CD14-positive monocyte (primary cell): ENCODE data around the gene CGAS. TPM values are rescaled to one million over a fixed set of nuclear protein-coding genes. Genes with fewer than 3 reads are reported as not detected.

Experiments used
- DNase-seq, 3 donors: peaks; one replicate each; pipeline ENCODE4 v3.0.0-alpha.2; 2011 to 2022
- H2AFZ ChIP-seq: 2 replicates; pipeline ENCODE4 v1.6.0; 2012; ENCODE audit warnings: mild to moderate bottlenecking, low read depth, low read length, inconsistent platforms; ENCODE audit not compliant: insufficient read depth, poor library complexity, severe bottlenecking
- H3K27ac ChIP-seq, 2 donors: 1 replicate in 1 of 2; 2 replicates in 1 of 2; pipeline ENCODE4 v1.5.1; 2012 to 2013; ENCODE audit warnings: low read length in 2 of 2, control low read depth in 1 of 2, inconsistent platforms in 1 of 2, low read depth in 1 of 2, mild to moderate bottlenecking in 1 of 2
- H3K27me3 ChIP-seq, 2 donors: one replicate each; pipeline versions ENCODE4 v1.6.0 to v1.6.1; 2011 to 2013; ENCODE audit warnings: low read length in 2 of 2; ENCODE audit not compliant: control insufficient read depth in 2 of 2, insufficient read depth in 2 of 2
- H3K36me3 ChIP-seq, 2 donors: replicated peaks in 1 of 2; 1 replicate in 1 of 2; 2 replicates in 1 of 2; pipeline versions ENCODE4 v1.5.1 to v1.6.1; 2012 to 2013; ENCODE audit warnings: low read length in 2 of 2, control low read depth in 1 of 2, inconsistent platforms in 1 of 2, mild to moderate bottlenecking in 1 of 2; ENCODE audit not compliant: insufficient read depth in 2 of 2, control insufficient read depth in 1 of 2
- H3K4me1 ChIP-seq, 2 donors: 1 replicate in 1 of 2; 2 replicates in 1 of 2; pipeline versions ENCODE4 v1.5.1 to v1.6.1; 2012 to 2013; ENCODE audit warnings: low read length in 2 of 2, control low read depth in 1 of 2, inconsistent platforms in 1 of 2, mild to moderate bottlenecking in 1 of 2, moderate library complexity in 1 of 2; ENCODE audit not compliant: insufficient read depth in 2 of 2, control insufficient read depth in 1 of 2
- H3K4me2 ChIP-seq: replicated peaks from 2 replicates; pipeline ENCODE3; 2012; ENCODE audit warnings: low read length, moderate library complexity, mild to moderate bottlenecking; ENCODE audit not compliant: poor library complexity, severe bottlenecking; ENCODE audit errors: extremely low read depth
- H3K4me3 ChIP-seq, 3 experiments: fragments of 200-600 bp in 1 of 3; sonication (generic) in 1 of 3; replicated peaks in 1 of 3; 1 replicate in 2 of 3; 2 replicates in 1 of 3; pipeline ENCODE4 v1.5.1; 2011 to 2013; ENCODE audit warnings: low read length in 3 of 3, mild to moderate bottlenecking in 3 of 3, control low read depth in 2 of 3, low read depth in 2 of 3, inconsistent platforms in 1 of 3, moderate library complexity in 1 of 3
- H3K79me2 ChIP-seq: 2 replicates; pipeline ENCODE4 v1.6.0; 2012; ENCODE audit warnings: mild to moderate bottlenecking, control low read depth, inconsistent platforms, low read length, moderate library complexity; ENCODE audit not compliant: insufficient read depth
- H3K9ac ChIP-seq: 2 replicates; pipeline ENCODE4 v1.6.0; 2017; ENCODE audit warnings: low read length, mild to moderate bottlenecking; ENCODE audit not compliant: insufficient read depth, poor library complexity, severe bottlenecking
- H3K9me3 ChIP-seq, 2 donors: replicated peaks in 1 of 2; 1 replicate in 1 of 2; 2 replicates in 1 of 2; pipeline versions ENCODE4 v1.5.1 to v1.6.1; 2012 to 2013; ENCODE audit warnings: low read length in 2 of 2, control low read depth in 1 of 2; ENCODE audit not compliant: control insufficient read depth in 1 of 2, insufficient read depth in 1 of 2
- H4K20me1 ChIP-seq: 2 replicates; pipeline ENCODE4 v1.6.0; 2012; ENCODE audit warnings: mild to moderate bottlenecking, low read length, control low read depth, moderate library complexity; ENCODE audit not compliant: insufficient read depth
- H3K27ac Mint-ChIP-seq, 7 donors: one replicate each; pipeline ENCODE4 v1.8.0; 2020; ENCODE audit warnings: mild to moderate bottlenecking in 7 of 7, mixed read lengths in 7 of 7, moderate library complexity in 6 of 7, inconsistent platforms in 2 of 7
- H3K27me3 Mint-ChIP-seq, 3 donors: one replicate each; pipeline ENCODE4 v1.8.0; 2021 to 2022; ENCODE audit warnings: low read depth in 3 of 3, mild to moderate bottlenecking in 3 of 3, mixed read lengths in 3 of 3, moderate library complexity in 3 of 3, inconsistent platforms in 1 of 3
- H3K36me3 Mint-ChIP-seq, 2 donors: one replicate each; pipeline ENCODE4 v1.8.0; 2020; ENCODE audit warnings: mixed read lengths in 2 of 2, inconsistent platforms in 1 of 2, mild to moderate bottlenecking in 1 of 2
- H3K4me1 Mint-ChIP-seq: one replicate; pipeline ENCODE4 v1.8.0; 2020; ENCODE audit warnings: mild to moderate bottlenecking, mixed read lengths
- H3K4me3 Mint-ChIP-seq, 2 donors: one replicate each; pipeline ENCODE4 v1.8.0; 2020; ENCODE audit warnings: mild to moderate bottlenecking in 2 of 2, mixed read lengths in 2 of 2, moderate library complexity in 1 of 2
- H3K9me3 Mint-ChIP-seq, 7 donors: one replicate each; pipeline ENCODE4 v1.8.0; 2020 to 2022; ENCODE audit warnings: mixed read lengths in 7 of 7, mild to moderate bottlenecking in 6 of 7, moderate library complexity in 6 of 7, inconsistent platforms in 2 of 7
- WGBS: methylation state at CpG from one replicate; pipeline ENCODE4 v1.1.5; 2013; ENCODE audit warnings: missing lambda C conversion rate; ENCODE audit not compliant: insufficient coverage; 5-methylcytosine and 5-hydroxymethylcytosine counted together
- intact Hi-C, 2 donors: fragments of 100-400 bp; cut with micrococcal nuclease; formaldehyde crosslinking; loops; one replicate each; pipeline versions ENCODE4 v1.15.0 to v1.15.1; 2023
- polyA minus RNA-seq: library from RNA; depleted of rRNA, polyadenylated mRNA; stranded (reverse); fragments of >200 nt; gene quantifications from 2 replicates; pipeline ENCODE4 v1.2.3, GENCODE V29; 2012
- polyA plus RNA-seq, 3 donors: library from polyadenylated mRNA; depleted of rRNA in 1 of 3; unstranded in 2 of 3; stranded (reverse) in 1 of 3; fragments of 300-500 nt in 2 of 3; fragments of >200 nt in 1 of 3; fragmentation: Illumina TruSeq in 2 of 3; gene quantifications; 1 replicate in 2 of 3; 2 replicates in 1 of 3; pipeline ENCODE4 v1.2.3, GENCODE V29; 2012 to 2021
- total RNA-seq, 12 experiments: library from RNA in 1 of 12; stranded (reverse) in 1 of 12; fragments of 120-200 nt in 1 of 12; gene quantifications; one replicate each; pipeline ENCODE4 v1.2.4 and lab custom pipeline; 2013 to 2026; ENCODE audit warnings: mixed read lengths in 6 of 12, inconsistent platforms in 1 of 12
- TF ChIP-seq, protein P1 (sequence below): fragments of 200-600 bp; IDR thresholded peaks from one replicate; pipeline ENCODE4 v1.8.0; 2022; ENCODE audit warnings: antibody characterized with exemption, mild to moderate bottlenecking

CGAS gene
- 36.6 TPM for total RNA-seq (2013)
- polyA plus RNA-seq: 10 to 100 TPM in 1 of 3 donors, 1 to 10 TPM in 2; 4.9 to 13.9 (median 6.7) TPM
- 12.5 and 23.5 TPM in 2 replicates for polyA minus RNA-seq
- 34.0 to 112 (median 57.5) reads per million in 11 experiments for total RNA-seq (lab: John Stamatoyannopoulos, UW)

DNA sequence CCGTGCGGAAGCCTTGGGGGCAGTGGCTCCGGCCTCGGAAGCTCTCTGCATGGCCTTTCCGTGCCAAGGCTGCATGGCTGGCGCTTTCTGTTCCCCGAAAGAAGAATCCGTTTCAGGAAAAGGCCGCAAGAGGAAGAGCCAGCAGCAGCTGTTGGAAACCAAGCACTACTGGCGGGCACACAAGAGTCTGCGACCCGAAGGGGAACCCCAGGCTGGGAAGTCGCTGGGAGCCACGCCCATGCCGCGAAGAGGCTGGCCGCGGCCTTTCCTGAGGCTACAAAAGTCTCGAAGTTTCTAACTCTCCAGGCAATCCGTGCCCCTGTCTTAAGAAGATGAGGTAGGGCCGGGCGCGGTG lies at the start of gene CGAS:
Gene CGAS, minus strand, starts transcription at position 191 of the 355 bp plus-strand sequence. Its CDS starts 116 bp downstream, at position 75.
- Histone ChIP-seq H3K4me2 (peak within 1 kb of the TSS; percentile 95), H3K36me3 (peaks cover 3 to 15% of the 10 kb centered on the region in 2 donors), H2AFZ (peak within 1 kb of the TSS; percentile 79), H3K4me1 (peaks cover 68 to 81% of the 10 kb centered on the region in 2 donors), H4K20me1 (peaks cover 43% of the 10 kb centered on the region), H3K9me3 (no peaks in the 10 kb centered on the region), H3K27me3 (no peaks in the 10 kb centered on the region), H3K4me3 (peak within 1 kb of the TSS; percentile 78 to 97 (median 78)), H3K79me2 (peaks cover 80% of the 10 kb centered on the region), H3K27ac (peak within 1 kb of the TSS; percentile 90 to 92), H3K9ac (peak within 1 kb of the TSS; percentile 94)
- H3K9me3 Mint-ChIP-seq: peaks cover 0 to 2% (median 0%) of the 10 kb centered on the region in 7 donors
- H3K4me3 Mint-ChIP-seq: peak within 1 kb of the TSS; percentile 90 to 94
- TF ChIP-seq, protein P1, sequence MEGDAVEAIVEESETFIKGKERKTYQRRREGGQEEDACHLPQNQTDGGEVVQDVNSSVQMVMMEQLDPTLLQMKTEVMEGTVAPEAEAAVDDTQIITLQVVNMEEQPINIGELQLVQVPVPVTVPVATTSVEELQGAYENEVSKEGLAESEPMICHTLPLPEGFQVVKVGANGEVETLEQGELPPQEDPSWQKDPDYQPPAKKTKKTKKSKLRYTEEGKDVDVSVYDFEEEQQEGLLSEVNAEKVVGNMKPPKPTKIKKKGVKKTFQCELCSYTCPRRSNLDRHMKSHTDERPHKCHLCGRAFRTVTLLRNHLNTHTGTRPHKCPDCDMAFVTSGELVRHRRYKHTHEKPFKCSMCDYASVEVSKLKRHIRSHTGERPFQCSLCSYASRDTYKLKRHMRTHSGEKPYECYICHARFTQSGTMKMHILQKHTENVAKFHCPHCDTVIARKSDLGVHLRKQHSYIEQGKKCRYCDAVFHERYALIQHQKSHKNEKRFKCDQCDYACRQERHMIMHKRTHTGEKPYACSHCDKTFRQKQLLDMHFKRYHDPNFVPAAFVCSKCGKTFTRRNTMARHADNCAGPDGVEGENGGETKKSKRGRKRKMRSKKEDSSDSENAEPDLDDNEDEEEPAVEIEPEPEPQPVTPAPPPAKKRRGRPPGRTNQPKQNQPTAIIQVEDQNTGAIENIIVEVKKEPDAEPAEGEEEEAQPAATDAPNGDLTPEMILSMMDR: no peak
- H3K4me1 Mint-ChIP-seq: peaks cover 63% of the 10 kb centered on the region
- 0% methylated on average over 21 of the region's 23 CpGs for WGBS
- DNase-seq: peak; percentile 86 to 91 (median 89)
- peak within 1 kb of the TSS; percentile 83 to 96 (median 92) for H3K27ac Mint-ChIP-seq
- intact Hi-C loops: no loop called here
- peaks cover 5 to 23% of the 10 kb centered on the region in 2 donors for H3K36me3 Mint-ChIP-seq
- no peaks in the 10 kb centered on the region for H3K27me3 Mint-ChIP-seq

- H3K79me2 ChIP-seq: no peaks in the 10 kb centered on the region
- H3K4me1 ChIP-seq: peaks cover 2 to 5% of the 10 kb centered on the region in 2 donors
- Mint-ChIP-seq H3K27ac (no peak overlapping the region), H3K4me1 (peaks cover 3% of the 10 kb centered on the region), H3K36me3 (peaks cover 61 to 82% of the 10 kb centered on the region in 2 donors), H3K9me3 (no peaks in the 10 kb centered on the region), H3K4me3 (no peak overlapping the region), H3K27me3 (no peaks in the 10 kb centered on the region)
- intact Hi-C loops: no loop called here
- no peak for DNase-seq
- H3K4me3 ChIP-seq: no peak overlapping the region
- WGBS: 100% methylated on average over 3 of the region's 3 CpGs
- no peak overlapping the region for H3K9ac ChIP-seq
- no peak overlapping the region for H3K4me2 ChIP-seq
- H3K9me3 ChIP-seq: no peaks in the 10 kb centered on the region
- peaks cover 78 to 92% of the 10 kb centered on the region in 2 donors for H3K36me3 ChIP-seq
- no peak overlapping the region for H2AFZ ChIP-seq
- H3K27me3 ChIP-seq: no peaks in the 10 kb centered on the region
- no peaks in the 10 kb centered on the region for H4K20me1 ChIP-seq
- H3K27ac ChIP-seq: no peak overlapping the region
- TF ChIP-seq, protein P1: no peak
These were observed 45.8 kb upstream of the CGAS start for GRCh38 chr6:73497915-73498314.
